HG03558 (cell line): ENCODE data around the gene KCTD11.

ENCODE experiments used
- ATAC-seq: cut with Tn5 transposase; IDR thresholded peaks from one replicate; pipeline ENCODE4 v1.9.1; 2021; ENCODE audit warnings: moderate number of reproducible peaks; ENCODE audit not compliant: unreplicated experiment; ENCODE audit errors: extremely low read depth

Gene KCTD11

DNA sequence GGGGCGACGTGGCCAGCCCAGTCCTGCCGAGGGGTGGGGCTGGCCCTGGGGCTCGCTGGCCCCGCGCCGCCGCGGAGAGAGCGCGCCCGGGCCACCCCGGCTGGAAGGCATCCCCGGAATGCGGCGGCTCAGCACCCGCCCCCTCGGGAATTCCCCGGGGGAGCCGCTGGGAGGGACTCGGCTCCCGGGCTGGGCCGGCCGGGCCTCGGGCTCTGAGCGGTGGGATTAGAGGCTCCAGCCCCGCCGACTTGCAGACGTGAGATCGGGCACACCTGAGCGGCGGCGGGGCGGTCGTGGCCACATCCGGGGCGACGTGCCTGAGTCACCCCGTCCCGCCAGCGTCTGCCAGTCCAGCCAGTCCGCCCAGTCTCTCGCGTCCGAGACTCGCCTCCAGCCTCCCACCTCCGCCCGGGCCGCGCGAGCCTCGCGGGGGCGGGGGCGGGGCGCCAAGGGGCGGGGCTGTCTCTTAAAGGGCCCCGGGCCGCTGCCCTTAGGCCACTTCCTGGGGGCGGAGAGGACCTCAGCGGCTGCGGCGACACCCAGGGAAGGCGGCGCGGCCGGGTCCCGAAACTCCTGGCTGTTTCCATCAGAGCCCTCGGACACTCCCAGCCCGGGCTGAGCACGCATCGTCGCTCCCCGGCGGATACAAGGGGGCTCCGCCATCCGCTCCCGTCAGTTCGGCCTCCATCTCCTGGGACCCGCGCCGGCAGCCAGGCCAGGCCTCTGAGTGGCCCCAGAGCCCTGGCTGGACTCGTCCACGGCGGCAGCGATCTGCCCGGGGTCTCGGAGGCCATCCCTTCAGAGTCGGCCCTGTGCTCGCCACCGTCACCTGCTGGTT, at the start of gene KCTD11:
TSS of gene KCTD11 (plus strand) at position 498 of the 838 bp plus-strand sequence.
- ATAC-seq, result peak; percentile 39

DNA sequence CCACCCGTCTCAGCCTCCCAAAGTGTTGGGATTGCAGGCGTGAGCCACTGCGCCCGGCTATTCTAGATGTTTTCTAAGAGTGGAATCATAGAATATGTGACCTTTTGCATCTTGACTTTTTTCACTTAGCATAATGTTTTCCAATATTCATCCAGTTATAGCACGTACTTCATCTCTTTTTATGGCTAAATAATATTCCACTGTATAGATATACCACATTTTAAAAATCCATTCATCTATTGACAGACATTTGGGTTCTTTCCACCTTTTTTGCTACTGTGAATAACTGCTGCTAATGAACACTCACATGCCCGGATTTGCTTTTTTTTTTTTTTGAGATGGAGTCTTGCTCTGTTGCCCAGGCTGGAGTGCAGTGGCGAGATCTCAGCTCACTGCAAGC, 47.8 kb upstream of the KCTD11 start:
- ATAC-seq, result no peak

DNA sequence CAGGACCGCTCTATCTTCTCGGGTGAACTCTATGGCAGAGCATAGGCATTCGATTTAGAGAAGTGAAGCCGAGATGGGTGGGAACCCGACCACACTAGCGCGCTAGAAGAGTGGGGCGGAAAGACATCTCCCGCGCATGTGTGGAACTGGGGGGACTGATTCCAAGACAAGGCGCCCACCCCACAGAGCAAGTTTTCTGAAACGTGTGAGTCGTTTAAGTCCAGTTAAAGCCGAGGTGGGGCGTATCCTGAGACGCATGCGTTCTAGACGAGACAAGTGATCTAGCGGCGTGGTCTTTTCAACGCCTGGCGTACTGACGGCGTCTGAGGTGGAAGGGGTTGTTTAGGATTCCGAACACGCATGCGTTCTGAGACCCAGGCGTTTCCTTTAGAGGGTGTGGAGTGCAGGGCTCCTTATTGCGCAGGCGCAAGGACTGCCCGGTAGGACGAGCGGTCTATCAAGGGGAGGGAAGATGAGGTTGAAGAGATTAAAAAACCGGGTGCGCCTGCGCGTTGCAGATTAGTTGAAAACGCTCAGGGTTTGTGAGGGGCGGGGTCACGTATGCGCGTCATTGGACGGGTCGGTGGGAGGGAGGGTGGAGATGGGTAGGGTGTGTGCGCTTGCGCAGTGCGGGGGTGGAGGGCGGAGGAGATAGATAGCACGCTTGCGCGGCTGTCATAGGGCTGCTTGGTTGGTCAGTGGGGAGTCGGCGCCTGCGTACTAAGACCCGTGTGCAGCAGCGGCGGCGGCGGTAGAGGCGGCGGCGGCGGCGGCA, 44.9 kb upstream of the KCTD11 start, which contains the start of gene EIF5A:
TSS of gene EIF5A (plus strand) at position 718 of the 775 bp plus-strand sequence. CDS start 2,008 bp downstream, outside the sequence.
- ATAC-seq, result peak; percentile 42

DNA sequence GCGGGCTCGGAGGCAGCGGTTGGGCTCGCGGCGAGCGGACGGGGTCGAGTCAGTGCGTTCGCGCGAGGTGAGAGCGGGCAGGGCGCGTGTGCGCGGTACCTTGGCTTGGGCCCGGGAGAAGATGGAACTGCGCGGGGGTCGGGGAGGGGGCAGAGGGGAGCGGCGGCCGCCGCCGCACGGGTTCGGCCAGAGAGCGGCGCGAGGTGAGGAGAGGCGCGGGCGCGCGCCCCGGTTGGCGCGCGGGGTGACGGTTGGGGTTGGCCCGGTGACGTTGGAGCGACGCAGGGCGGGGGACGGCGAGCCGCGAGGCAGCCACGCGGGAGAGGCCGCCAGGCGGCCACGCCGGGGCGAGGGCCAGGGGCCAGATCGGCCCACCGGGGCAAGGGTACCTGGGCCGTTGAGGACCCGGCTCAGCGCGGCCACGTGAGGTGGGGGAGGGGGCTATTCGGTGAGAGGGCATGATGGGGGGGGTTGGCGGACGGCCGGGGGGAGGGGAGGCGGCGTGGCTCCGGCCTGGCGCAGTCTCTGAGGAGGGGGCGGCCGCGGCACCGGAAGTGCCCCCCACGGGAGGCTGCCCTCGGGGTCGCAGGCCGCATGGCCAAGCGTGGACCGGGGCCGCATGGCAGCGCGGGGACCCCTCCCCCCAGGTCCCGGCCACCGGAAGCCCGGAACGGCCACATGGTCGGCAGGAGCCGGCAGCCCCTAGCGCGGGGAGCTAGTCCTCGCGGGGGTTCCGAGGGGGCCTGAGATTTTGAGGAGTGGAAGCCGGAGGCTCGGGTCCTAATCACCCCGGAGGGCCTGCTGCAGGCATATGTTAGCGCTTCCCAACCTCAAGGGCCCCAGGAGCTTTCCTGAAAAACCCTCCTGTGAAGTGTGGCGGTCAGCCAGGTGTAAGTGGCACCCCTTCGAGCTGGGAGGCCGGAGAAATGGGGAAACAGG, 44.0 kb upstream of the KCTD11 start:
- no peak for ATAC-seq

DNA sequence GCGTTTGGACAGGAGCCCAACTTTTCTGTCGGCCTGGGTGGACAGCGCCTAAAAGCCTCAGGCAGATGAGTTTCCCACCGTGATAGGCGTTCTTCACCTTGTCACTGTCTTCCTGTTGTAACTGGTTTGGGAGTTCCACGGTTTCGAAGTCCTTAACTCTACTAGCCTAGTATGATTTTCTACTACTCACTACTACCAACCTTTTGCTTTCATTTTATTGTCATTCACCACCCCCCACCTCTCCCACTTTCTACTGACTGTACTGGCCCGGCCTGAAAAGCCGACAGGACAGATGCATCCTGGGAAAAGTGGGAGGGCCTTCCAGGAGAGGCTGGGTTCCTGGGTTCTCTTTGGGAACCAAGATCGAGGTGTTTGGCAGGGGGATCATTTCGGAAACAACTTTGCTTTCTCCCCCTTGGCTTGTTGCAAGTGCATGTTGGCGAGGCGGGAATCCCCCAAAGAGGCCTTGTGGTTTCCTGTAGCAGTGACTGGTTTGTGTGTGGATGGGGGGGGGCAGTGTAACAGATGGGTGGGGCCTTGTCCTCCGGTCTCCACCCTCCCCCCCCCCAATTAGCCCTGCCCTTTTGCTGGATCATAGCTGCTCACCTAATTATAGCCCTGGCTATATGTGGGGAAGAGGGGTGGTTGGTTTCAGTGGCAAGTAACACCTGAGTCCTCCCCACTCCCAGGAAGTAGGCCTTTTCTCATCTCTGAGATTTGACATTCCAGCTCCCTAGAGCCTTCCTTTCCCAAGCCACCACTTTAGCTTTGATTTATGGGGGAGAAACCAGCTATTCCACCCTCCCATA, 43.1 kb upstream of the KCTD11 start:
- ATAC-seq, result no peak

DNA sequence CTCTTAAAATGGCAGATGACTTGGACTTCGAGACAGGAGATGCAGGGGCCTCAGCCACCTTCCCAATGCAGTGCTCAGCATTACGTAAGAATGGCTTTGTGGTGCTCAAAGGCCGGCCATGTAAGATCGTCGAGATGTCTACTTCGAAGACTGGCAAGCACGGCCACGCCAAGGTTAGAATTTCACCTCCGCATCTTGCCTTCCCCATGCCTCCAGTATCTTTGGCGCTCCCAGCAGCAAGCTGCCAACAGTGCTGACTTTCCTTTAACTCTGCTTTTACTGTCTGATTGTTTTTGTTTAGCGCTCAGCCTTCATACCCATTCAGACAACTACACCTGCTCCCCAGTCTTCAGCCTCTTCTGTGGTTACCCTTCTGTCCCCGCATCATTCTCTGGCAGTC, 42.3 kb upstream of the KCTD11 start:
- no peak for ATAC-seq

DNA sequence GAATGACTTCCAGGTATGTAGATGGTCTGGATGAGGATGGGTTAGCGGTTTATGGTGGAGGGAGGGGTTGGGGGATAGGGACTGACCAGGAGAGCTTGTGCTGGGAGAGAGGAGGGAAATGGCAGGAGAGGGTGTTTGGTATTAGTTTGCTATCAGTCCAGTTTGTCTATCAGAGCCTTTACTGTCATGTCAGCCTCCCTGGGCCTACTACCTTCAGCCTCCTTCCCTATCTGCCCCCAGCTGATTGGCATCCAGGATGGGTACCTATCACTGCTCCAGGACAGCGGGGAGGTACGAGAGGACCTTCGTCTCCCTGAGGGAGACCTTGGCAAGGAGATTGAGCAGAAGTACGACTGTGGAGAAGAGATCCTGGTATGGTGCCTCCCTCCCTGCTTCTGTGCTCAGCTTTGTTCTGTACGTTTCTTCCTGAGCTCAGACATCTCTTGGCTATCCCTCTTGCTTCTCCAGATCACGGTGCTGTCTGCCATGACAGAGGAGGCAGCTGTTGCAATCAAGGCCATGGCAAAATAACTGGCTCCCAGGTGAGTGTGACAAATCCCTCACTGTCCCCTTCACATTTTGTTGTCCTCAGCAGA, 40.8 kb upstream of the KCTD11 start:
- no peak for ATAC-seq

DNA sequence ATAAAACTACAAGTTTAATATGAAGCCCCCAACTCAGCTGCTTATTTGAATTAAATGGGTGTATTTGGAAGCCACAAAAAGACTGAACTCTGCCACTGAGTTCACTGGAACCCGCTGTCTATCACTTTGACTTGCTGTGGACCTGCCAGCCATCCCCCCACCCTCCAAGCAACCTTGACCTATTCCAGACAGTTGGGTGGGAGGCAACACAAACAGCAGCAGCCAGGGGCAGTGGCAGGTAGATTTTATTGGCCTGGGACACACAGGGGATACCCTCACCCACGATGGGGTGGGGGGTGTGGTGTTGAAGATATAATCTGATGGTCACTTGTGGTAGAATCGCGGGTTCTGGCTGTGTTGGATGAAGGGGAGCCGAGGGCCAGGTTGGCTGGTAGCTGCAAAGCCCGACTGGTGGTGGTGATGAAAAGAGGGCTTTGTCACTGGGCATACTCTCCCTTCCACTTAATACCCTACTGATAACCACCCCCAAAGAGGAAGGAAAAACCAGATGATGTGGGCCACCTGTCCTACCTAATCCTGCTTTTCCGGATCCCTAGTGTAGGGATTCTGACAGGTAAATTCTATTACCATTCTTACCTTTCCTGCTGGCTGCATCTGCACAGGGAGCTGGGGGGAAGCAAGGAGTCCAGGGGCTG, 39.4 kb upstream of the KCTD11 start:
- ATAC-seq, result no peak

DNA sequence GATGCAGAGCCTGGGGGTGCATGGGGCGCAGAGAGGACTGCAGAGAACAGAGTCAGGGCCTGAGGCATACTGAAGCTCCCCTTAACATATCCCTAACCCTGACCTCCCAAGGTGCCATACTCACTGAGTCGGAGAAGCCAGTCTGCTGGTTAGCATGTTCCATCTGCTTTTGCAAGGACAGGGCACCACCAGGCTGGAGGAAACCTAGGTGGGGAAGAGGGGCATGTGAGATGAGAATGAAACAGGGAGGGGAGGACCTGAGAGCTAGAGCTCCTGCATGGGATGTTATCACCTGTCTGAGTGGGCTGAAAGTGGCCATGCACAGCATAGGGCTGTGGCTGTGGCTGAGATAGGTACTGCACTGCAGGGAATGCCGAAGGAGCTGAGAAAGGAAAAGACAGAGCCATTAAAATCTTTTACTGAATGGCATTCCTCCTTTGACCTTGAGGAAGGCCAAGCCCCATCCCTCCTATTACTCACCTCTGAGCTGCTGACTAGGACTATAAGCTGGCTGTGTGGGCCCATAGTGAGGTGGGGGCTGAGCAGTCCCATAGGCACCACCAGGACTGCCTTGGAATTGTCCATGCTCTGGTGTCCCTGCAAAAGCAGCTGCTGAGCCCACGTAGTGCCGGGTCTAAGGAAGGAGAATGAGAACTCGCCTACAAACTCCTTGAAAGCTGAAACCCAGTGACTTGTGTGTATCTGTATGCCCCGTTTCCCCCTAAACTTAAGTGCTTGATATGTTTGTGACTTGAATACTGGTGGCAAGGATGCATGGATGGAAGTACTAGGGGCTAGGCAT, 38.7 kb upstream of the KCTD11 start:
- no peak for ATAC-seq

DNA sequence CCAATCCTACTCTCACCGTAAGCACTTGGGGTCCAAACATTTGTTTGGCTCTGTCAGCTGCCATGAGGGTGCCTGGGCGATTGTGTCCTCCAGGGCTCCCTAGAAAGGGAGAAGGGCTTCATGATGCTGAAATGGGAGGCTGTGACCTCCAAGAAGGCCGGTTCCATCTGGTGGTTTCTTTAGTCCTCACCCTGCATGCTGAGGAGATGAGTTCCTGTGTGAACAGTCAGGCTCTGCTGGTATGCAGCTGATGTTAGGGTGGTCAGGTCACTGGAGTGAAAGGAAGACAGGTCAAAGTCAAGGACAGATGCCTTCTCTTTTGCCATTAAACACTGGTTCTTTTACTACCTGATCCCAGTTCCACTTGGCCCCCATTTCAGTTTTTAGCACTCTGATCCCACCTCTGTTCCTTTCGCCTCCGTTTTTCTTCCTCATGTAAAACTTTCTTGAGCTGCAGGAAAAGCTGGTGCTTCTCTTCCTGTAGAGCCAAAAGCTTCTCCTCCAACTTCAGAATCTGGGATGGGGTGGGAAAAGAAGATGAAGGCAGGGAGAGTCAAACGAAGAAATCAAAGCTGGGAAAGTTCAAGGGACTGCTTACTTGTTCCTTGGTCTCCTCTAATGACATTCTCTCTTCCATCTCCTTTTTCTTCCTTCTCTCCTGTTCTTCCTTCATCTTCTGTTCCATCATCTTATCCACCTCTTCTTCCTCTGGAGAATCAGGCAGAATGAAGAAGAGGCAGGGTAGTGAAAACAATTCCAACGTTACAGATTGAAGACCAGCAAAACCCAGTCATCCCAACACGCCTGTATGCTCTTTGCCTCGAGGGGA, 37.9 kb upstream of the KCTD11 start:
- no peak for ATAC-seq

DNA sequence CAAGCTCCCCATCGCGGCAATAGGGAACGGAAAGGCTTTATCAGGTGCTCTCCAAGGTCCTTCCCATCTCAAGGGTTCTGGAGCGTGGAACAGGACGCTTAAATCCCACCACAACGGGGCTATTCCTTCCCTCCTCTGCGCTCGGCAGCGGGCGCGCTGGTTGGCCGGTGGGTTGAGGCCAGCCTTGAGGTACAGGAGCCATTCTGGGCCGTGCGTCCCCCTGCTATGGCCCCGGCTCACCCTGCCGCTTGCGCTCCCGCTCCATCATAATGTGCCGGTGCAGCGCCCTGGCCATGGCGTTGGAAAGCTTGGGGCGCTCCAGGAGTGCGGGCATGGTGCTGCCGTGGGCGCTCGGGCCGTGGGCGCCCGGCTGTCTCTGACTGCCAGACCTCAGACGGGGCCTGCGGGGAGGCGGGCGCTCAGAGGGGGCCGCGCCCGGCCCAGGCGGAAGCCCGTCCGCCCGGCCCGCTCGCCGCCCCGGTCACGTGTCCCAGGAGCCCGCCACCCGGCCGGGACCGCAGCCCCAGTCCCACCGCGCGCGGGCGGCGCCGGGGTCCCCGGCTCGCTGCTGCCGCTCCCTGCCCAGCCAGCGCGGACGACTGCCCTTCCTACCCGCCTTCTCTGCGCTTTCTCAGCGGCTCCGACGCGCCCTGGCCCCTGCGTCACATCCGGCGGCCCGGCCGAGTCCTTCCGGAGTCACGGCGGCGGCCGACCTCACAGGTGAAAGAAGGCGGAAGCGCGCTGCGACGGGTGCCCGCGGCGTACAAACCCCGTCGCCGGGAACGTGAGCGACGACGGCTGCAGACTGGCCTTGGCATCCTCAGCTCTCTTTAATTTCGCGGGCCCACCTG, 37.0 kb upstream of the KCTD11 start, which contains the start of gene GPS2:
TSS of gene GPS2 (minus strand) at position 642 of the 851 bp plus-strand sequence. CDS start at position 334, 308 bp downstream.
- no peak for ATAC-seq

DNA sequence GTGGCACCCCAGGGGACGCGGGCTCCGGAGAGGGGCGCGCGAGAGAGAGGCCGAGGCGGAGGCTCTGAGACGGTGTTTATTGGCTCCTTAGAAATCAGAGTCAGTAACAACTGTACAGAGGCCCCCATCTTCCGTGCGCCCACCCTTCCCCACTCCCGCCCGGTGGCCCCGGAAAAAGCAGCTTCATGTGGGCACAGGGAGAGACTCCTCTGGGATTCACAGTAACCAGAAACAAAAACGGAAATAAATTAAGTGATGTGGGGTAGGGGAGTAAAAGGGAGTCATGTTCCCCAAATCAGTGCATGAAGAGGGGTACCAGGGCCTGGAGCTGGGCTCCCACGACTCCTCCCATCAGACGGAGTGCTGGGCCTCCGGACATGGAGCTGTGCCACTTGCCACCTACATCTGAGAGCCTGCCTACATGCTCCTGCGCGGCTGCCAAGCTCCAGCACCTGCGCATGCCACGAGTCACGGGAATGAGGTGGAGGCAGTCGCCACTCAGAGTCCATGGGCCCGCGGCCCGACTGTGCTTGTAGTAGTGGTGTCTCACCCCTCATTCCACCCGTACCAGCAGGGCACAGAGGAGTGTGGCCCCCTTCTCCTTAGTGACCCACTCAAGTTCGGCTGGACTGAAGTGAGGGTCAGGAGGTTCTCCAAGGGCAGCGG, 36.3 kb upstream of the KCTD11 start:
- no peak for ATAC-seq

DNA sequence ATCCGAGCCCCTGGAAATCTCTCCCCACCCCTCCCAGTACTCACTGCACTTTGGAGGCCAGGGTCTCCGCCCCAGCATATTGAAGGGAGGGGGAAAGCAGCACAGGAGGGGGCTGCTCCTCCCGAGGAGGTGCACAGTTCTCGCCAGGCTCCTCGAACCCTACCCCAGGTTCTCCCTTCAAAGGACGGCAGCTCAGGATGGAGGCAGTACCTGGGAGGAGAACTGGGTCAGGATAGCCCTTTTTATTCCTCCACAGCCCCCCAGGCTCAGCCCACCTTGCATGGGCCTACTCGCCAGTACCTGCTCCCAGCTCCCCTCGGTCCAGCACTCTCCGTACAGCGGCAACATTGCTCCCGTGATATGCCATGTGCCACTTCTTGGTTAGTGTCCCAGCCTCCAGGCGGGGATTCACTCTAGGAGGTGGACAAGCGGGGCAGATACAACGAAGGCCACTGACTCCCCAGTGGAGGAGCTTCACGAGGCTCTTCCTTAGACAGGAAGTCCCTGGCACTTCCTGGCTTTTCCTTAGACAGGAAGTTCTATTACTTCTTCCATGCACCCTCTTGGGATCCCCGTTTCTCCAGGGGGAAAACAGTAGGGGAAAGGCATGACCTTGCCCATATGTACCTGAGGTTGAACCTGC, 34.7 kb upstream of the KCTD11 start:
- ATAC-seq, result no peak

DNA sequence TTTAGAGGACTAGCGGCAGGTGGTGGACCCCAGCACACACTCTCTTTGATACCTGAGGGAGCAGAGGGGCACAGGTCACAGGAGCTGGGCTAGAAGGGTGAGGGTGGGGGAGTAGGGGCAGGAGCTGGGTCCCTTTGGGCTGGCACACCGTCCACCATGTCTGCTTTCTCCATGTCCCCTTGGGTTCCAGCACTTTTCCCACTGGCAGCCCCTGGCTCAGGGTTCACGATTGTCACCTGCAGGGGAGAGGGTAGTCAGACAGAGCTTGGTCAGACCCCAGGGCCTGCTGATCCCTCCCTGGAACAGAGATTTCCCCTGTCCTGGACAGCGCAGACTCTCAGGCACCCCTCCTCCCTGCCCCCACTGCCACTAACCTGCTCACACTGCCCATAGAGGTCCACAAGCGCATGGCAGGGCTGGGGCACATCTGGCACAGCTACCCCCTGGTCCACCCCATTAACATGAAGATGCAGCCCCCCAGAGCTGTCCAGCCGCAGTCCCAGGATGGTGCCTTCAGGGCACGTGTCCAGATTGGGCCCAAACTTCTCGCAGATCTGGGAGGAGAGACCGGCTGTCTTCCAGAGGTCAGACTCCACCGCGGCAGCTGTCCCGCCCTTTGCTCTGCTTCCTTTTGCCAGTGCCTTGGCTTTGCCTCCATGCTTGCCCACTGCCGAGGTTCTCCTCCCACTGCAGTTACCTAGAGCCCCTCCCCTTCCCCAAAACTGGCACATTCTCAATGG, 33.7 kb upstream of the KCTD11 start:
- no peak for ATAC-seq
